HG02642 (cell line): Measurements from ENCODE around the gene C6orf47.

Source experiments
- ATAC-seq: cut with Tn5 transposase; IDR thresholded peaks from one replicate; pipeline ENCODE4 v1.9.1; 2021; ENCODE audit warnings: mild to moderate bottlenecking; ENCODE audit not compliant: unreplicated experiment, poor library complexity

C6orf47 gene

DNA sequence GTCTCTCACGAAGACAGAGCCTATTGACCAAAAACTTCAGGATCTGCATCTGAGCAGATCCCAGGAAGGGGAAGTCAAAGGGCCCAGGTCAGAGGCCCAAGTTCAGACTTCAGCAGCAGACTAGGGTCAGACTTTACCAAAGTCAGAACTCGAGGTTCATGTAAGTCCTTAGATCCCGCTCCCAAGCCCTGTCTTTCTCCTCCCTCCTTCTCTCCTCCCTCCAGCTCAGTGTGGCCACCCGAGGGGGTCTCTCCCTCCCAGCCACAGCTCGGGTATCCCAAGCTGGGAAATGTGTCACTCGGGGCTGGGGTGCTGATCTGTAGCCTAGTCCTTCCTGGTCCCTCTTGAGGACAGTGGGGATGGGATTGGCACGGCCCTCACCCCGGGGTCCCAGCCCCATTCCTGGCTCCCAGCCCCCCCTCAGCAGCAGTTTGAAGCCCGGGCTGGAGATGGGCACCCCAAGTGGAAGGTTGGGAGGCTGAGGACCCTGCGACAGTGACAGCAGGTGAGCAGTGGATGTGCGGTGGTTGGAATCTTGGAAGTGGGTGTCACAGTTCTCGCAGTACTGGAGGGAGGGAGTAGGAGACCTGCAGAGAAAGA, 1.6 kb upstream of the C6orf47 start:
- ATAC-seq = no peak

DNA sequence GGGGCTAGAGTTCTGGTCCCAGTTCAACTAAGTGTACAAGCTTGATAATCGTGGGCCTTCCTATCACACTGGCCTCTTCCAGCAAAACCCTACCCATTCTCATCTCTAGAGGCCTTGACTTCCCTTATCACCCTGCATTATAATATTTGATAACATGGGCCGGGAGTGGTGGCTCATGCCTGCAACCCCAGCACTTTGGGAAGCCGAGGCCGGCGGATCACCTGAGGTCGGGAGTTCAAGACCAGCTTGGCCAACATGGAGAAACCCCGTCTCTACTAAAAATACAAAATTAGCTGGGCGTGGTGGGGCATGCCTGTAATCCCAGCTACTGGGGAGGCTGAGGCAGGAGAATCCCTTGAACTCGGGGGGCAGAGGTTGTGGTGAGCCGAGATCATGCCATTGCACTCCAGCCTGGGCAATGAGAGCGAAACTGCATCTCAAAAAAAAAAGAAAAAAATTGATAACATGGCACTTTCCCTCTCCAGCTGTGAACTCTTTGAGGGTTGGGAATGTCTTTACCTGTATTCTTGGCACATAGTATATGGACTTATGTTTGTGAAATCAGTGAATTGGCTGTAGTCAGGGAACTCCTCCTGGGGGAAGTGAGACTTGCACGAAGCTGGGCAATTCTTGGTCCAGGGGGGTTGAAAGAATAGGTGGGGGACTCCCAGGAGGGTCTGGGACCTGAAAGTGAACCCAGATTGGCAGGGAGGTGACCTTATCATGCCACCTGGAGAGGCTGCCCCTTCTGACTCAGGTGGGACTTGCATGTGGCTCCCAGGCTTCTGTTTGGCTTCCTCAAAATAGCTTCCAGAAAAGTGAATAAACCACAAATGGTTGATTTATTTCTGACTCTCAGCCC, 915 bp upstream of the C6orf47 start:
- no peak for ATAC-seq

- ATAC-seq = no peak
These were observed 763 bp downstream of the C6orf47 start for GRCh38 chr6:31659649-31660380.

DNA sequence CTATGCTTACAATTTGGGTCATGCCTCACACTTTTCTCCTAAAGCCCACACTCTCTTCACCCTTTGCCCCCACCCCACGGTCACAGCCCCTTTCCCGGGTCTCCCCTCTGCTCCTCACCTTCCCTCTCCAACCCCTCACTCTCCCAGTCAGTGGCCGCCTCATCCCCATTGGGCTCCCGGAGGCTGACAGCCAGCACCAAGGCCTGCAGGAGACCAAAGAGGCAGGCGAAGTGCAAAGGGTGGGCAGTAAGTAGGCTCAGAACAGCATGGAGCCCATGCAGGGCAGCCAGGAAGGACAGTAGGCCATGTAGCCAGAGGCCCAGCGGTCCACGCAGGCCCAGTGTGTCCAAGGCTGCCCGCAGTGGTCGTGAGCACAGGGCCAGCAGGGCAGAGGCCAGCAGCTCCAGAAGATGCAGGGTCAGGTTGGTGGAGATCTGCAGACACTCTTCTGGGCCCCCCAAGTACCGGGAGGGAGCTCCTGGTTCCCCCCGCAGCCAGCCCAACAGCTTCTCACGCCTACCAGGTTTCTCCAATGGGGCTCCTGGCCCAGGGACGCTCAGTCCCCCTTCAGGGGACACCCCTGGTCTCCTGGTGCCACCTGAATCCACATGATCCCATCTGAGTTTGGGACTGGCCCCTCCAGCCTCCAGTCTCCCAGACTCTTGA, 1.5 kb downstream of the C6orf47 start:
- no peak for ATAC-seq

GRCh38 chr6:31658158-31658688, 2.4 kb downstream of the C6orf47 start:
- no peak for ATAC-seq

- no peak for ATAC-seq
These were observed 3.0 kb downstream of the C6orf47 start for GRCh38 chr6:31657406-31658157.

DNA sequence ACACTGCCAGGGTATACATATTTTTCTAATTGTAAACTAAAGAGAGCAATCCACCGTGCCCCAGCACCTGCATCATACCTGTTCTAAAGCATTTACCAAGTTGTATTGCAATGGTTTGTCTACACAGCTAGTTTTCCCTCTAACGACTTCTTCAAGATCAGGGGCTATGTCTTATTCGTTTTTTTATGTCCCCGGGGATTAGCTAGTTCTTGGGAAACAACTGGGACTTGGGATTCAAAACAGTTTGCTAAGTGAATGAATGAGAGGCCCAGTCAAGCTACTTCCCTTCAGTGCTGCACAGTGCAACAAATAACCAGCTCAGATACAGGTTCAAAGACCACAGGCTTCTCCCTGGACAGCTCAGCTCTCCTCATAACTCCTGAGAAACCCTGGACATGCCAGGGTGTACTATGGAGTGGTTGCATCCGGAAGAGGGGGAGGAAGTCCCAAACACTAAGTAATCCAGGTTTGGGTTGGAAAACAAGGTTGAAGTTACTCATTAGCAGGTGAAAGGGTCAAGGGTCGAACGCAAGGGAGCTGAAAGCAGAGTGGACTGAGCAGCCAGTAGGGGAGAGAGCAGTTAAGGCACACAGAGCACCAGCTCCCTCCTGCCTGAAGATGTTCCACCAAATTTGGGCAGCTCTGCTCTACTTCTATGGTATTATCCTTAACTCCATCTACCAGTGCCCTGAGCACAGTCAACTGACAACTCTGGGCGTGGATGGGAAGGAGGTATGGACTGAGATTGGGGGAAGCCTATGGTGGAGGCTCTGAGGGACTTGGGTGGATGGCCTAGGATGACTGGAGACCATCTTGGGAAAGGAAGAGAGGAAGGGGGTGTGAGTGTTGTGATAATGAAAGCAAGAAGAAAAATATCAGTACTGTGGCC, 5.0 kb downstream of the C6orf47 start, which contains the start of gene APOM:
Gene APOM, plus strand, starts transcription at position 546 of the 889 bp plus-strand sequence. Its CDS starts 73 bp downstream, at position 619.
- ATAC-seq = no peak

DNA sequence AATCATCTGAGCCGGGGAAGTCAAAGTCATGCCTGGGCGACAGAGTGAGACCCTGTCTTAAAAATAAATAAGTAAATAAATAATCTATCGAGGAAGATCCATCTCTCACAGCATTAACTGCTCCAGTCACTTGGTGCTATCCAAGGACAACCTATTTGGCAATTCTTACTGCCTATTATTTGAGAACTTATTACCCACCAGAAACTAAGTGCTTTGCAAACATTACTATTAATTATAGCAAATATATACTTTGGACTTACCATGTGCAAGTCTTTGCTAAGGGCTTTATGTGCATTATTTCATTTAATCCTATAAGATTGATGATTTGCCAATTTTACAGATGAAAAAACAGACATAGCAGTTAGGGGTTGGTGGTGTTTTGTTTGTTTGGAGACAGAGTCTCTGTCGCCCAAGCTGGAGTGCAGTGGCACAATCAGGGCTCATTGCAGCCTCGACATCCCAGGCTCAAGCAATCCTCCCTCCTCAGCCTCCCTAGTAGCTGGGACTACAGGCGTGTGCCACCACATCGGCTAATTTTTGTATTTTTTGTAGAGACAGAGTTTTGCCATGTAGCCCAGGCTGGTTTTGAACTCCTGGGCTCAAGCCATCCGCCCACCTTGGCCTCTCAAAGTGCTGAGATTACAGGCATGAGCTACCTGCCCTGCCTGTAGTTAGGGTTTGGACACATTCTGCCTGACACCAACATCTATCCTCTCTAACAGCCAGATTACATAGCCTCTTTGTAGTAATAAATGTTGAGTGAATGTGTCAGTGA, 5.8 kb downstream of the C6orf47 start:
- ATAC-seq = no peak

DNA sequence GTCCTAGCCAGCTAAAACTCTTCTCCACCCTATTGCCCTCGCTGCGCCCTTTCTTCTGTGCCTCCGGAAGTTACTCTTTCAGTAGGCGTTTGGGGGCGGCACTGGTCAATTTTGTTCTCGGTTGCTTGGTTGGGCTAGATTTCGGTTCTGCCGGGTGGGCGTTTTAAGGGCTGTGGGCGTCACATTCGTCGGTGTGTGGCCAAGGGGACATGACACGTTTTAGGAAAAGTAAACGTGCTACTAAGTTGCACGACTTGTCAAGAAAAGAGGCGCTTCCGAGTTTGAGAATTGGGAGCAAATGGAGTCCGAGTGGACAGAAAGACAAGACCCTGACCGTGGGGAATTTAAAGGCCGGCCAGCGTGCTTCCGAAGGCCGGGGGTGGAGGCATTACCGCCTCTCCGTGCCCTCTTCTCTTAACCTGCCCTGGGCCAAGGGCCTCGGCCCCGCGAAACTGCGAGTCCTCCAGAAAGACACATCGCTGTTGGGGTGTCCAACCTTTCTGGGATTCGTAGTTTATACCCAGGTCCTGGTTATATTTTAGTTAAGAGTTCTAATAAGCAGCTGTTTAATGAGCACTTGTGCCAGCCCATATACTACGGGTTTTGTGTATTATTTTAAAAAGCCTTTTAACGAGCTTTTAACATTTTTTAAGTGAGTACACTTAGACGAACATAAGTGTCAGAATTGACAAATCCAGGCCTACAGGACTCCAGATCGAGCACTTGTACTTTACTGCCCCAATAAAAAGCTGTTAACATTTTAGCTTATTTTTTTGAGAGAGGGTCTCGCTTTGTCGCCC, 7.5 kb downstream of the C6orf47 start:
- peak; percentile 60 for ATAC-seq

DNA sequence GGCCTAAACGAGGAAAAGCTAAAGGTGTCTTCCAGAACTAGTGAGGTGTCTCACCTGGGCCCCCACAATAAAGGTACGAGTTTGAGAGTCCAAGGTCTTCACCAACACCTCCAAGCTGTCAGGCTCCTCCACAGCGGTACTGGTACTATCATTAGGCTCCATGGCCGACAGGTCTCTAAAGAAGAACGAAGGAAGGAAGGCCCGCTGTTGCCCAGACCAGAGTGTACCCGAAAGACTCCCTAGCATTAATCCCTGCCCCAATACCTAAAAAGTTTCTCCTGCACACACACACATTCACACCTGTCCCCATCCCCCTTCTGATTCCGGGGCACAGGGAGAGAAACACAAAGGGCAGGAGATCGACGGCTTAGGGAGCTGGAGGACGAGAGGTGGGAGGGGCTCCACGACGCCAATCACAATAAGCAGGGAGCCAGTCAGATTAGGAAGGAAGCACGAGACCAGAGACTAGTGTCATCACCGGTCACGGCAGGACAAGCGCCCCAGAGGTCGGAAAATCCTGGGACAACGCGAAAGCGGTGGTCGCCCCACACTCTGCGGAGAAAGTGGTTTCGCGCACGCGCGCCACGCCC, 8.9 kb downstream of the C6orf47 start:
- peak; percentile 42 for ATAC-seq

DNA sequence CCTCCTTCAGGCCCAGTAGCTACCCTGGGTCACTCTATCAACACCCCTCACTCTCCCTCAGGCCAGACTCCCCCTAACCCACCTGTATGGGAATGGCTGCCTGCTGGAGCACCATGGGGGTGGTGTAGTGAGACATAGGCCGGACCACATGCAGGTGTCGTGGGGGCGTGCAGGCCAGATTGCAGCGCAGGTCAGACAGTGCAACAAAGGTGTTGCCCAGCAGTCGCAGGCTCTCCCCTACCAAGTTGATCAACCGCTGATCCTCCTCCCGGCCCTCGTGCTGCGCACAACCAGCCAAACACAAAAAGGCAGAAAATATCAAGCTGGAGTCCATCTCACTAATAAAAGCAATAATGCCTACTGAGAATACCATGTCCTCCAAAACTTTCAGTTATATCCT, 15.3 kb downstream of the C6orf47 start:
- no peak for ATAC-seq

DNA sequence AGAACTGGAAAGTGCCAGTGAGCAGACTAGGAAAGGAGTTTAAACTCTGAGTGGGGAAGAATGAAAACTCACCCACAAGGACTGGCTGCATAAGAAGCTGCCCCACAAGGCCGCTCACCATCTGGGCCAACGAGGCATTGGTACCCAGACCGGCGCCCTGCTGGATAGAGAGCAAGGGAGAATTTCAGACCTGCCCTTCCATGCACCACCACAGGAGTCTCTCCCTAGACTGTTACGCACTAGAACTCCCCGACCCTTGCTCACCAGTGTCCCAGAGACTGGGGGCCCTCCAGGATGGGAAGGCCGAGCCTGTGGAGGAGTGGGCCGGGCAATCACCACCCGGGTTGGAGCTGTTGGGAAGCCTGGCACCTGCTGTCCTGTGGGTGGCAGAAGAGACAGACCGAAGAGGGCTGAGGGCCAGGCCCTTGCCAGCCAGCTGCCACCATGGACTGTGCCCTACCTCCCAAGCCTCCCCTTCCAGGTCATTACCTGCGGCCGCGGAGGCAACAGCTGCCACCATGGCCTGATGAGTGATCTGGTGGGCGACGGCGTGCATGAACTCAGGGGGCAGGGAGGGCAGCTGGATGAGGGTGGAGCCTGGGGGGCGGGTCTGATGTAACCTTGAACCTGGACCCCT, 16.6 kb downstream of the C6orf47 start:
- no peak for ATAC-seq

GRCh38 chr6:31642798-31643570, 17.6 kb downstream of the C6orf47 start:
- ATAC-seq = no peak

DNA sequence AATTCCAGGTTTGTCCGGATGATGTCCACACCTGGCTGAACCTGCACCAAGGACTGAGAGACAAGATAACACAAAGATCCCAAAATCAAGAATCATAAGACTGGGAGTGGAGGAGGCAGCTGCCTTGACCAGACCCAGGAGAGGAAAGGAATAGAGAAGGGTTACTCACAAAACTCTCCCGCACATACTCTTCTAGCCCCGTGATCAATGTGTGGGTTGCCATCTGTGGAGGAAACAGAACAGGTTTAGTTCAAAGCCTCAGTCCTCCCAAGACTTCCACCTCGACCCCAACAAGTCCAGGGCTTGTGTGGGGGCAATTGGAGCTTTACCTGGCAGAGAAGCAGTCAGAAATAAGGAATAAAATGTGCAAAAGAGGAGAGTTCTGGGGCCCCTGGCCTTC, 19.2 kb downstream of the C6orf47 start:
- no peak for ATAC-seq

DNA sequence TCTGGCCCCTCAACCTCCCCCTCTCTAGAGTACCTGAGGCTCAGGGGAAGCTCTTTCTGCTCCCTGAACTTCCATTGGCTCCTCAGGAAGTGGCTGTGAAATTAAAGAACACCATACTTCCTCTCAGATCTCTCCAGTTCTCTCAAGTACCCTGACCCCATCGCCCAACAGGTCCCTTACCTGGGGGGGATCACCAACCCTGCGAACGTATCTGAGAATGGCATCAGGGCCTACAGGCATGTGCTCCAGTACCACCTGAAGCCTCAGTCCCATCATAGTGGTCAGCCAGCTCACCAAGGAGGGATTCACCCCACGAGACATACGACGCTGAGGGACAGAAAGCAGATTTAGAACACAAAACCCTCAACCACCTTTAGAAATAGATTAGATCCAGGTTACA, 20.0 kb downstream of the C6orf47 start:
- ATAC-seq = no peak

DNA sequence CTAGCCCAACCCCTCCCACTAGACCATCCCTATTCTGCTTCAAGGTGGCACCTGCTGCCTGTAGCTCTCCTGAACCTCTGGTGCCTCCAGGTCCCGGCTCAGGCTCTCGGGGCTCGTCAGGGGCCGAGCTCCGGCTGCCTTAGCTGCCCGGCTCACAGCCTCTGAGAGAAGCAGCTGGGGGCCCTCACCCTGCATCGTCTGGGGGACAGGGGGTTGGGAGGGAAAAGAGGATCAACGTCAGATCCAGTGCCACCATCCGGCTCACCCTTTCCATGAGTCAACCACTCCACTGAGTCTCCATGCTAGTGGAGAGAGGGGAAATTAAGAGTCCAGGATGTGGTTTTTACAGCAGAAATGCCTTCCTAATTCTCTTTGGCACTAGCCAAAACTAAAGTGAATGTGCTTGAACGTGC, 21.1 kb downstream of the C6orf47 start:
- no peak for ATAC-seq
